Mucosa of rectum (tissue), 2 donors: Measurements from ENCODE around the gene IL19.

Experiments
- H3K27ac ChIP-seq, 2 donors: one replicate each; pipeline ENCODE4 v1.7.0; 2013; ENCODE audit warnings: inconsistent platforms in 2 of 2, low read depth in 2 of 2, low read length in 2 of 2
- H3K27me3 ChIP-seq, 2 donors: one replicate each; pipeline ENCODE4 v1.7.0; 2013; ENCODE audit warnings: low read length in 2 of 2; ENCODE audit not compliant: control insufficient read depth in 2 of 2, insufficient read depth in 2 of 2
- H3K36me3 ChIP-seq, 2 donors: one replicate each; pipeline ENCODE4 v1.7.0; 2013; ENCODE audit warnings: low read length in 2 of 2; ENCODE audit not compliant: control insufficient read depth in 2 of 2, insufficient read depth in 2 of 2
- H3K4me1 ChIP-seq, 2 donors: one replicate each; pipeline ENCODE4 v1.7.0; 2013; ENCODE audit warnings: low read length in 2 of 2, mild to moderate bottlenecking in 1 of 2; ENCODE audit not compliant: control insufficient read depth in 2 of 2, insufficient read depth in 2 of 2
- H3K4me3 ChIP-seq, 2 donors: one replicate each; pipeline ENCODE4 v1.7.0; 2013; ENCODE audit warnings: low read length in 2 of 2
- H3K9ac ChIP-seq, 2 donors: one replicate each; pipeline ENCODE4 v1.7.0; 2013; ENCODE audit warnings: low read length in 2 of 2, low read depth in 1 of 2, mild to moderate bottlenecking in 1 of 2
- H3K9me3 ChIP-seq, 2 donors: one replicate each; pipeline ENCODE4 v1.7.0; 2013; ENCODE audit warnings: low read length in 2 of 2; ENCODE audit not compliant: control insufficient read depth in 2 of 2
- donor health status: healthy.
- donor health status: Normal muscosa, but diverticular disease.

IL19 gene

DNA sequence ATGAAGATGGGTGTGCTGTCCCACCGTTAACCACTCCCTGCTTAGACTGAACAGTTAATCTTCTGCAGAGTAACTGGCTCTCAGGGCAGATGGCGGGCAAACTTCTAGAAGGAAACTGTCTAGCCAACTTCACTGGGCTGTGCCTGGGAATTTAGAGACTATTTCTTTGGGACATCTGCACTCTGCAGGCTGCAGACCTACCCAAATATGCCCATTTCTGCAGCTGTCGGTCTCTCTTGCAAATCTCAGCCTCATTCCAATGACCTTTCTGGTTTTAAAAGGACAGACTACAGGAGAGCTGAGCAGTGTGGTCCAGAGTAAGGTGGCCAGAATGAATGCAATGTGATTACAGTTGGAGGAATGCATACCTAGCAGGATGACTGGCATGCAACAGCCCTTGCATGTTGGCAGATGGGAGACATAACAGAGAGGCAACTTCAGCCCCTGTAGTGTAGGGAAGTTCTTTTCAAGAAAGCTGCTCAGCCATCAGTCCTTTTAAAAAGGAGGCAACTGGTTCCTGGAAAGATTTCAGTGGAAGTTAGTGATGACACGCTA lies 68.5 kb downstream of the IL19 start:
- H3K4me3 ChIP-seq: no peak overlapping the region
- H3K27me3 ChIP-seq: peaks cover 0 to 2% of the 10 kb centered on the region in 2 donors
- no peak overlapping the region for H3K9ac ChIP-seq
- no peaks in the 10 kb centered on the region for H3K36me3 ChIP-seq
- H3K27ac ChIP-seq: no peak overlapping the region
- no peaks in the 10 kb centered on the region for H3K9me3 ChIP-seq
- H3K4me1 ChIP-seq: peaks cover 0 to 7% of the 10 kb centered on the region in 2 donors

DNA sequence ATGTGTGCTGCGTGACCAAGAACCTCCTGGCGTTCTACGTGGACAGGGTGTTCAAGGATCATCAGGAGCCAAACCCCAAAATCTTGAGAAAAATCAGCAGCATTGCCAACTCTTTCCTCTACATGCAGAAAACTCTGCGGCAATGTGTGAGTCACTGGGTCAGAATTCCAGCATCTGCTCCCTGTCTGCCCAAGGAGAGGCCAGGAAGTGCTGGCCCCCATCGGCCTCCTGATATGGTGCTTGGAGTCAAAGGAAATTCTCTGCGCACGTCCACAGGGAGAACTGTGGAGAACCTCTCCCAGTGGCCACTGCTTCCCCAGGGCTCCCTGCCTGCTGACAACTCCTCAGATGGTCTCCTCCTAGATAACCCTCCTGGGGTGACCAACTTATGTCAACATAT lies 69.3 kb downstream of the IL19 start:
- no peak overlapping the region for H3K4me3 ChIP-seq
- H3K9ac ChIP-seq: no peak overlapping the region
- no peak overlapping the region for H3K27ac ChIP-seq
- H3K36me3 ChIP-seq: no peaks in the 10 kb centered on the region
- no peaks in the 10 kb centered on the region for H3K4me1 ChIP-seq
- H3K27me3 ChIP-seq: peaks cover 0 to 2% of the 10 kb centered on the region in 2 donors
- H3K9me3 ChIP-seq: no peaks in the 10 kb centered on the region

DNA sequence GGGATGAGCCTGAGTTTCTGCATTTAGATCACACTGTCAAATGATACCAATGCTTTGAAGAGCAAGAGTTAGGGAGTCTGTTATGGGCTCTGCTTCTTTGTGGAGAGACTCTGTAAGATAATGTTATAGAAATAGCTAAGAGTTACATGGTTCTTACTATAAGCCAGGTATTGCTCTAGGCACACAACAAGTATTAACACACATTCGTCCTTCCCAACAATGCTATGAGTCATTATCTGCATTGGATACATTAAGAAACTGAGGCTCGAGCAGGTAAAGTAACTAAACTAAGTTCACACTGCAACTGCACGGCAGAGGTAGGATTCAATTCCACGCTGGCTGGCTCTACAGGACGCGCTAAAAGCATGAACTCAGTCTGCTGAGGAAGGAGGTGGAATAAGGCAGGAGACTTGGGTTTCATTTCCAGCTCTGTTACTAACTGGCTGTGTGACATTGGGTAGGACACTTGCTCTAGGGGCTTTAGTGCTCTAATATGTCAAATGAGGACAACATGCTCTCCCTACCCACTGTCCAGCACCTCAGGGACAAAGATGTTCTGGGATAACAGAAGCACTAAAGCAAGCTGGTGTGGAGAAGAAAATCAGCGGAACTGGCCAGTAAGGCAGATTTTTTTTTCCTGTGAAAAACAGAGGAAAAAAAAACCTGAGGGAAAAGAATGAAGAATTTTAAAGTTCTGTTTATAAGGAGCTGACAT lies 71.2 kb downstream of the IL19 start:
- Histone ChIP-seq H3K9me3 (no peaks in the 10 kb centered on the region), H3K36me3 (no peaks in the 10 kb centered on the region), H3K27ac (no peak overlapping the region), H3K27me3 (peaks cover 0 to under 1% of the 10 kb centered on the region in 2 donors), H3K4me3 (no peak overlapping the region), H3K9ac (no peak overlapping the region), H3K4me1 (no peaks in the 10 kb centered on the region)

DNA sequence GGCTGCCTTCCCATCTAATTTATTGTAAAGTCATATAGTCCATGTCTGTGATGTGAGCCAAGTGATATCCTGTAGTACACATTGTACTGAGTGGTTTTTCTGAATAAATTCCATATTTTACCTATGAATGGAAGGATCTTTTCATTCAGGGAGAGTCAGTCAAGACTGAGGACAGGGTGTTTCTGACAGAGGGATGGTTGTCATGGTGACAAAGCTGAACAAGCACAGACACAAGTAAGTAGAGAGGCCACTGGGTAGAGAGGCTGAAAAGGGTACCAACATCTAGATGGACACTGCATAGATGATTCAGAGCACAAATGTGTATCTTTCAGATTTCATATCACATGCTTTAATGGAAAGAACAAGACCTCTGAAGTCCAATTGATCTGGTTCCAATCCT lies 72.3 kb downstream of the IL19 start:
- Histone ChIP-seq H3K36me3 (no peaks in the 10 kb centered on the region), H3K27ac (no peak overlapping the region), H3K9ac (no peak overlapping the region), H3K9me3 (no peaks in the 10 kb centered on the region), H3K4me3 (no peak overlapping the region), H3K4me1 (no peaks in the 10 kb centered on the region), H3K27me3 (no peaks in the 10 kb centered on the region)

DNA sequence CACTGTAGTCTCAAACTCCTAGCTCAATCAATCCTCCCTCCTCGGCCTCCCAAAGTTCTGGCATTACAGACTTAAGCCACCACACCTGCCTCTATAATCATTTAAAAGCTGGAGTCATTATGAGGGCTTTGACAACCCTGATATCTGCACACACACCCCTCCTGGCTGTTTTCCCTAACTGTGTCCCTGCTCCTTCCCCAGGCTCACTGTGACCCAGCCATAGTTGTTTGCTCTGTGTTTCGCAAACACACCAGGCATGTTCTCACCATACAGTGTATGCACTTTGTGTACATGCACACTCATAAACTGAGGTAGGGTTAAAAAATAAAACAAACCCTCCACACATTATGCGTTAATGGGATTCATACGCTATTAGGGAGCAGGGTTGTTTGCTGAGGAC lies 73.1 kb downstream of the IL19 start:
- Histone ChIP-seq H3K9me3 (no peaks in the 10 kb centered on the region), H3K27ac (no peak overlapping the region), H3K4me1 (no peaks in the 10 kb centered on the region), H3K4me3 (no peak overlapping the region), H3K27me3 (no peaks in the 10 kb centered on the region), H3K36me3 (no peaks in the 10 kb centered on the region), H3K9ac (no peak overlapping the region)

DNA sequence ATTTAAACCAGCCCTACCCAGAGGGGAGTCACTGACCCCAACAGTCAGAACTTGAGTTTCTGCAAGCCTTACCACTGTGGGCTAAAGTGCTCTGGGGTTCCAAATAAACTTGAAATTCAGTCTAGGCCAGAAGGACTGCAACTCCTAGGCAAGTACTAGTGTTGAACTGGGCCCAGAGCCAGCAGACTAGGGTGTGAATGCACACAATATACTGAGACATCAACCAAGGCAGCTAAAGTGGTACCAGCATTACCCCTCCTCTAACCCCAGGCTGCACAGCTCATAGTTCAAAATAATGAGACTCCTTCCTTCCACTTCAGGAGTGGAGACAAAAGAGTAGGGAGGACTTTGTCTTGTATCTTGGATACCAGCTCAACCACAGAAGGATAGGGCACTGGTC lies 75.9 kb downstream of the IL19 start:
- H3K27me3 ChIP-seq: no peaks in the 10 kb centered on the region
- H3K4me3 ChIP-seq: no peak overlapping the region
- no peaks in the 10 kb centered on the region for H3K9me3 ChIP-seq
- H3K9ac ChIP-seq: no peak overlapping the region
- no peaks in the 10 kb centered on the region for H3K4me1 ChIP-seq
- no peaks in the 10 kb centered on the region for H3K36me3 ChIP-seq
- no peak overlapping the region for H3K27ac ChIP-seq

DNA sequence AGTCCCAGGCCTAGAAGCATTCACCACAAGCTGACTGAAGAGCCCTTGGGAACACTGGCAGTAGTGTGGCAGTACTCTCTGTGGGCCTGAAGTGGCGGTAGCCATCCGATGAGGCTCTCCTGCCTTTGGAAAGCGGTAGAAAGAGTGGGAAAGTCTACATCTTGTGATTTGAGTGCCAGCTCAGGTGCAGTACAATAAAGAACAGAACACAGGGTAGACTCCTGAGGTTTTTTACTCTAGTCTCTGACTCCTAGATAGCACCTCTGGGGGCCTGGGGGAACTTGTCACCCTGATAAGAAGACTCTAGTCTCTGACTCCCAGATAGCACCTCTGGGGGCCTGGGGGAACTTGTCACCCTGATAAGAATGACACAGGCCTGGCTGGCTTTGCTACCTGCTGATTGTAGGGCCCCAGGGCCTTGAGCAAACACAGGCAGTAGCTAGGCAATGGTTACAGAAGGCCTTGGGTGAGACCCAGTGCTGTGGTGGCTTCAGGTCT lies 76.8 kb downstream of the IL19 start:
- H3K27me3 ChIP-seq: no peaks in the 10 kb centered on the region
- H3K9ac ChIP-seq: no peak overlapping the region
- H3K36me3 ChIP-seq: no peaks in the 10 kb centered on the region
- no peaks in the 10 kb centered on the region for H3K4me1 ChIP-seq
- H3K27ac ChIP-seq: no peak overlapping the region
- H3K4me3 ChIP-seq: no peak overlapping the region
- H3K9me3 ChIP-seq: no peaks in the 10 kb centered on the region

DNA sequence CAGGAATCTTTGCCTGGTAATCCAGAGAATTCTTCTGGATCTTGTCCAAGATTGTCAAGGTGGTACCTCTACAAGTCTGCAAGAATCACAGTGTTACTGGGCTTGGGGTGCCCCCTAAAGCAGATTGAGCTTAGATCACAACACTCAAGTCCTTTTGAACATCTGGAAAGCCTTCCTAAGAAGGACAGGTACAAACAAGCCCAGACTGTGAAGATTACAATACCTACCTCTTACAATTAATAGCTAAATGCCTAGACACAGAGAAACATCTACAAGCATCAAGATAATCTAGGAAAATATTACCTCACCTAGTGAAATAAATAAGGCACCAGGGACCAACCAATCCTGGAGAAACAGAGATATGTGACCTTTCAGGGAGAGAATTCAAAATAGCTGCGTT lies 77.4 kb downstream of the IL19 start:
- H3K27ac ChIP-seq: no peak overlapping the region
- no peak overlapping the region for H3K4me3 ChIP-seq
- H3K4me1 ChIP-seq: no peaks in the 10 kb centered on the region
- no peak overlapping the region for H3K9ac ChIP-seq
- no peaks in the 10 kb centered on the region for H3K36me3 ChIP-seq
- no peaks in the 10 kb centered on the region for H3K27me3 ChIP-seq
- H3K9me3 ChIP-seq: no peaks in the 10 kb centered on the region

DNA sequence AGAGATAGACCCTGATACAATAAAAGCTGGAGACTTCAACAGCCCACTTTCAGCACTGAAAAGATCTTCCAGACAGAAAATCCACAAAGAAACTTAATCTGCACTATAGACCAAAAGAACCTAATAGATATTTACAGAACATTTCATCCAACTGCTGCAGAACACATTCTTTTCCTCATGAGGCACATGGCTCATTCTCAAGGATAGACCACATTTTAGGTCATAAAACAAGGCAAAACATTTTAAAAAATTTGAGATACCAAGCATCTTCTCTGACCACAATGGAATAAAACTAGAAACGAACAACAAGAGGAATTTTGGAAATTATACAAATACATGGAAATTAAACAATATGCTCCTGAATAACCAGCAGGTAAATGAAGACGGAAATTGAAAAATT lies 79.8 kb downstream of the IL19 start:
- Histone ChIP-seq H3K4me1 (no peaks in the 10 kb centered on the region), H3K27ac (no peak overlapping the region), H3K36me3 (no peaks in the 10 kb centered on the region), H3K9me3 (no peaks in the 10 kb centered on the region), H3K4me3 (no peak overlapping the region), H3K27me3 (no peaks in the 10 kb centered on the region), H3K9ac (no peak overlapping the region)

DNA sequence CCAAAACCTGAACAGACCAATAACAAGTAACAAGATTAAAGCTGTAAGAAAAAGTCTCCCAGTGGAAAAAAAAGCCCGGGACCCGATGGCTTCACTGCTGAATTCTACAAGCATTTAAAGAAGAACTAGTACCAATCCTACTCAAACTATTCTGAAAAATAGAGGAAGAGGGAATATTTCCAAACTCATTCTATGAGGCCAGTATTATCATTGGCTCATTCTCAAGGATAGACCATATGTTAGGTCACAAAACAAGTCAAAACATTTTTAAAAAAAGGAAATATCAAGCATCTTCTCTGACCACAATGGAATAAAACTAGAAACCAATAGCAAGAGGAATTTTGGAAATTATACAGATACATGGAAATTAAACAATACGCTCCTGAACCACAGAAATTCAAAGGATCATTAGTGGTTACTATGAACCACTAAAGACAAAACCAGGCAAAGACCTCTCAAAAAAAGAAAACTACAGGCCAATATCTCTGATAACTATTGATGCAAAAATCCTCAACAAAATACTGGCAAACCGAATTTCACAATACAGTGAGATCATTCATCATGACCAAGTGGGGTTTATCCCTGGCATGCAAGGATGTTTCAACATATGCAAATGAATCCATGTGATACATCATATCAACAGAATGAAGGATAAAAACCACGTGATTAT lies 80.9 kb downstream of the IL19 start:
- Histone ChIP-seq H3K27me3 (no peaks in the 10 kb centered on the region), H3K27ac (no peak overlapping the region), H3K4me3 (no peak overlapping the region), H3K4me1 (no peaks in the 10 kb centered on the region), H3K36me3 (no peaks in the 10 kb centered on the region), H3K9me3 (no peaks in the 10 kb centered on the region), H3K9ac (no peak overlapping the region)
